Thoracic aorta (tissue), 2 donors: Measurements from ENCODE around the gene NUP50. TPM values are rescaled to one million over a fixed set of nuclear protein-coding genes. Genes with fewer than 3 reads are reported as not detected.

Source experiments
- ATAC-seq: fragments of 150-250 bp; one replicate; pipeline ENCODE4 v1.8.0; 2017; ENCODE audit warnings: low read depth; ENCODE audit not compliant: insufficient number of reproducible peaks, low FRiP score
- DNase-seq: peaks from one replicate; pipeline ENCODE4 v3.0.0-alpha.2; 2020; ENCODE audit warnings: low spot score
- H3K27ac ChIP-seq, 2 donors: fragments of 200-600 bp; sonication (generic); 1 replicate in 1 of 2; 2 replicates in 1 of 2; pipeline ENCODE4 v1.5.1; 2016; ENCODE audit warnings: mild to moderate bottlenecking in 2 of 2, moderate library complexity in 2 of 2
- H3K27me3 ChIP-seq: fragments of 200-600 bp; sonication (generic); replicated peaks from 2 replicates; pipeline ENCODE4 v1.6.0; 2016; ENCODE audit warnings: mild to moderate bottlenecking; ENCODE audit not compliant: insufficient read depth
- H3K36me3 ChIP-seq: fragments of 200-600 bp; sonication (generic); one replicate; pipeline ENCODE4 v1.5.1; 2016
- H3K4me1 ChIP-seq, 2 donors: fragments of 200-600 bp; sonication (generic); 1 replicate in 1 of 2; 2 replicates in 1 of 2; pipeline versions ENCODE4 v1.5.1 to v1.6.0; 2016; ENCODE audit warnings: low read depth in 2 of 2, mild to moderate bottlenecking in 1 of 2; ENCODE audit not compliant: control insufficient read depth in 1 of 2
- H3K4me3 ChIP-seq: fragments of 200-600 bp; sonication (generic); 2 replicates; pipeline ENCODE4 v1.5.1; 2016; ENCODE audit warnings: mild to moderate bottlenecking
- H3K9me3 ChIP-seq: fragments of 200-600 bp; sonication (generic); 2 replicates; pipeline ENCODE4 v1.5.1; 2016
- total RNA-seq, 2 donors: library from RNA; depleted of rRNA; stranded (reverse); fragments of >200 nt; gene quantifications; one replicate each; pipeline versions ENCODE4 v1.1.0 to v1.2.3, GENCODE V29; 2016
- TF ChIP-seq, protein P1 (sequence below): fragments of 200-600 bp; sonication (generic); IDR thresholded peaks from one replicate; pipeline ENCODE4 v1.5.1; 2019; ENCODE audit warnings: antibody characterized with exemption

The NUP50 gene
- total RNA-seq, 2 donors from 2014 or later, result 27.8 to 31.6 TPM

GRCh38 chr22:45150139-45150538 lies 13.6 kb upstream of the NUP50 start:
- no peak for ATAC-seq
- Histone ChIP-seq H3K27ac (no peak overlapping the region), H3K36me3 (peaks cover 7% of the 10 kb centered on the region), H3K9me3 (no peaks in the 10 kb centered on the region), H3K4me1 (no peaks in the 10 kb centered on the region), H3K4me3 (no peak overlapping the region), H3K27me3 (no peaks in the 10 kb centered on the region)
- no peak for DNase-seq
- TF ChIP-seq, protein P1, sequence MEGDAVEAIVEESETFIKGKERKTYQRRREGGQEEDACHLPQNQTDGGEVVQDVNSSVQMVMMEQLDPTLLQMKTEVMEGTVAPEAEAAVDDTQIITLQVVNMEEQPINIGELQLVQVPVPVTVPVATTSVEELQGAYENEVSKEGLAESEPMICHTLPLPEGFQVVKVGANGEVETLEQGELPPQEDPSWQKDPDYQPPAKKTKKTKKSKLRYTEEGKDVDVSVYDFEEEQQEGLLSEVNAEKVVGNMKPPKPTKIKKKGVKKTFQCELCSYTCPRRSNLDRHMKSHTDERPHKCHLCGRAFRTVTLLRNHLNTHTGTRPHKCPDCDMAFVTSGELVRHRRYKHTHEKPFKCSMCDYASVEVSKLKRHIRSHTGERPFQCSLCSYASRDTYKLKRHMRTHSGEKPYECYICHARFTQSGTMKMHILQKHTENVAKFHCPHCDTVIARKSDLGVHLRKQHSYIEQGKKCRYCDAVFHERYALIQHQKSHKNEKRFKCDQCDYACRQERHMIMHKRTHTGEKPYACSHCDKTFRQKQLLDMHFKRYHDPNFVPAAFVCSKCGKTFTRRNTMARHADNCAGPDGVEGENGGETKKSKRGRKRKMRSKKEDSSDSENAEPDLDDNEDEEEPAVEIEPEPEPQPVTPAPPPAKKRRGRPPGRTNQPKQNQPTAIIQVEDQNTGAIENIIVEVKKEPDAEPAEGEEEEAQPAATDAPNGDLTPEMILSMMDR, result no peak

GRCh38 chr22:45151503-45151902 lies 12.2 kb upstream of the NUP50 start:
- no peak for ATAC-seq
- H3K27ac ChIP-seq, result no peak overlapping the region
- DNase-seq, result no peak
- TF ChIP-seq, protein P1, result no peak
- peaks cover 9% of the 10 kb centered on the region for H3K36me3 ChIP-seq
- H3K9me3 ChIP-seq, result no peaks in the 10 kb centered on the region
- no peaks in the 10 kb centered on the region for H3K27me3 ChIP-seq
- H3K4me3 ChIP-seq, result no peak overlapping the region
- no peaks in the 10 kb centered on the region for H3K4me1 ChIP-seq

GRCh38 chr22:45154383-45154782 lies 9.3 kb upstream of the NUP50 start:
- ATAC-seq, result no peak
- Histone ChIP-seq H3K4me1 (no peaks in the 10 kb centered on the region), H3K9me3 (no peaks in the 10 kb centered on the region), H3K27ac (no peak overlapping the region), H3K4me3 (no peak overlapping the region), H3K36me3 (peaks cover 19% of the 10 kb centered on the region), H3K27me3 (no peaks in the 10 kb centered on the region)
- TF ChIP-seq, protein P1, result no peak
- no peak for DNase-seq

DNA sequence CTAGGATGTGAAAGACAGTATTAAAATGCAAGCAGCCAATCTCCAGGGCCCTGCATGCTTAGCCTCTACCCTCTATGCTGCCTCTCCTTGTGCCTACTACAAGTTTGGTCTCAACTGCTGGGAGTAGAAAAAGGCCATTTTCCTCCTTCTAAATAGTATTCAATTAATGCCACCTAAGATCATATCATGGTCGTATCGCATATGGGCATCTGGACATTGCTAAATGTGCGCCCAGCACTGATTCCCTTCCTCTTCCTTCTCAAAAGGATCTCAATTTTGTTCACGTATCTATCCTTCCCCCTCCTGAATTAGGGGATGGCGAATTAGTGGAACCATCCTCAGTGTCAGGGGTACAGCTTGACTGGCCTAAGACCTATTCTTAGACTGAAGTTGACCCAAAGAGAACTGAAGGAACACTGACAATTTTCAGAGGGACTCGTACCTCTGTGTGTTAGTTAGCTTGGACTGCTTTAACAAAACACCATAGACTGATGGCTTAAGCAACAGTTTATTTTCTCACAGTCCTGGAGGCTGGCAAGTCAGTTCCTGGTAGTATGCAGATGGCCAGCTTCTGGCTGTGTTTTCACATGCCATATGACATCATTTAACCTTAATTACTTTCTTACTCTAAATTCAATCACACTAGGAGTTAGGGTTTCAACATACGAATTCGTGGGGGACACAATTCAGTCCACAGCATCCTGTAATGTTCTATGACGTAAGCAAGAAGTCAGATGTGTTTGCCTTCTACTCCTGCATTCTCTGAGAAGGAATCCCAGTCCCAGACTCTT lies 8.5 kb upstream of the NUP50 start:
- peaks cover 15% of the 10 kb centered on the region for H3K36me3 ChIP-seq
- TF ChIP-seq, protein P1, result no peak
- no peak for DNase-seq
- ATAC-seq, result no peak
- H3K9me3 ChIP-seq, result no peaks in the 10 kb centered on the region
- H3K27ac ChIP-seq, result no peak overlapping the region
- H3K4me1 ChIP-seq, result peaks cover 0 to 7% of the 10 kb centered on the region in 2 donors
- H3K27me3 ChIP-seq, result no peaks in the 10 kb centered on the region
- H3K4me3 ChIP-seq, result no peak overlapping the region

DNA sequence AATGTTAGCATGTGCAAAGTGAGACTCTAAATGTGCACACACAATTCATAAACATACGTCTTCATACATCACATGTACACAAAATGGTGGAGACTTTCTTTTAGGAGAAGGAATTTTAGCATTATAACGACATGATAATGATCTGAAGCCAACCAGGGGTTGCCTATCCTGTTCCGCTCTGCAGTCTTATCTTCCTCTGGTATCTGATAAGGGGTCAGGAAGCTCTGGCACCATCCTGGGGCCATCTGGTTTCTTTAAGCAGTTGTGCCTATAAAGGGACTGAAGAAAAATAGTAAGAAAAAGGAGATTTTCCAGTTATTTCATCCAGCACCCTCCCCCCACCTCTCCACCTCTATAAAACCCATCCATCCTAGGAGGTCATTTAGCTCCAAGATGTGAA lies 5.8 kb upstream of the NUP50 start:
- Histone ChIP-seq H3K36me3 (peaks cover 15% of the 10 kb centered on the region), H3K9me3 (no peaks in the 10 kb centered on the region), H3K4me1 (peaks cover 6 to 15% of the 10 kb centered on the region in 2 donors), H3K4me3 (no peak overlapping the region), H3K27me3 (no peaks in the 10 kb centered on the region), H3K27ac (no peak overlapping the region)
- ATAC-seq, result no peak
- no peak for DNase-seq
- TF ChIP-seq, protein P1, result no peak
